GM18511 (cell line): ENCODE results near the gene ROS1.
"Not testable (repeated sequence)": the region's sequence is repeated elsewhere in the genome, so short reads cannot be mapped to it uniquely, and the experiment has no call there.

Experiments
- ATAC-seq: cut with Tn5 transposase; IDR thresholded peaks from one replicate; pipeline ENCODE4 v1.9.1; 2021; ENCODE audit warnings: mild to moderate bottlenecking, moderate library complexity; ENCODE audit not compliant: unreplicated experiment

The ROS1 gene

DNA sequence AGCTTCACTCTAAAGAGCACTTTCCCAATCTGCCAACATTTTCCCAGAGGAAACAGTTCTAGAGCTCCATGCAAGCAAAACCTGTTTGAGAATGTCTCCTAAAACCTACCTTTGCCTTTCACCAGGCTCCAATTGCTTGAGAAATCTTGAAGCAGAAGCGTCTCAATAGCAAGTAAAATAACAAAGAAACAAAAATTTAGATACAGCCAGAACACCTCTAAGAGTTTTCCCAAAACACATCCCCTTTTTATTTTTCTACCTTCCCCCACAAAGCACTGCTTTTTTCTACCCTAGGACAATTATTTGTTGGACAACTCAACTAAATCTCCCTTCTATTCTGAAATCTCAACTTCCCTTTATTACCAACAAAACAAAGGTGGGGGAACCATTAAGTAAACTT lies 156.8 kb downstream of the ROS1 start:
- ATAC-seq: no peak

DNA sequence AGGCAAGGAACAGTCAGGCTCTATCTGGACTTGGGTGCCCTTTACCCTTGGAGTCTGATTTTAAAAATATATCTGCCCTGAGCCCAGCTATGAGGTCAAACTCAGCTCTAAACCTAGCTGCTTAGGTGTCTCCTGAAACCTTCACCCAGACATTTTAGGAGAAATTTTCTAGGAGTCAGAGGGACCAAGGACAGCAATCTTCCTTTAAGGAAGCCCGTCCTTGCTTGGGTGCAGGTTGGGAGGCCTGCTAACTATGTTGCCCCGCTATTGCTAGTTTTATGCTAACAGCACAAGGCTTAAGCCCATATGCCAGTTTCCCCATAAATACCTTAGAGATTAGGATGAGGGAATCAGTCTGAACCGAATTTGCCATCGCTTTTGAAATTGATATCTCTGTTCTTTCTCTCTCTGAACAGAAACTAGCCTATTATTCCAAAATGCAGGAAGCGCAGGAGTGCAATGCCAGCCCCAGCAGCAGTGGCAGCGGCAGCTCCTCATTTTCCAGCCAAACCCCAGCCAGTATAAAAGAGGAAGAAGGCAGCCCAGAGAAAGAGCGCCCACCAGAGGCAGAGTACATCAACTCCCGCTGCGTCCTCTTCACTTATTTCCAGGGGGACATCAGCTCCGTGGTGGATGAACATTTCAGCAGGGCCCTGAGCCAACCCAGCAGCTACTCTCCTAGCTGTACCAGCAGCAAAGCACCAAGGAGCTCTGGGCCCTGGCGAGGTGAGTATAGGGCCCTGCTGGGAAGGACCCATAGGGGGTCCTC lies 157.8 kb downstream of the ROS1 start:
- ATAC-seq: no peak

GRCh38 chr6:117267054-117267347 lies 158.7 kb downstream of the ROS1 start:
- ATAC-seq: no peak

DNA sequence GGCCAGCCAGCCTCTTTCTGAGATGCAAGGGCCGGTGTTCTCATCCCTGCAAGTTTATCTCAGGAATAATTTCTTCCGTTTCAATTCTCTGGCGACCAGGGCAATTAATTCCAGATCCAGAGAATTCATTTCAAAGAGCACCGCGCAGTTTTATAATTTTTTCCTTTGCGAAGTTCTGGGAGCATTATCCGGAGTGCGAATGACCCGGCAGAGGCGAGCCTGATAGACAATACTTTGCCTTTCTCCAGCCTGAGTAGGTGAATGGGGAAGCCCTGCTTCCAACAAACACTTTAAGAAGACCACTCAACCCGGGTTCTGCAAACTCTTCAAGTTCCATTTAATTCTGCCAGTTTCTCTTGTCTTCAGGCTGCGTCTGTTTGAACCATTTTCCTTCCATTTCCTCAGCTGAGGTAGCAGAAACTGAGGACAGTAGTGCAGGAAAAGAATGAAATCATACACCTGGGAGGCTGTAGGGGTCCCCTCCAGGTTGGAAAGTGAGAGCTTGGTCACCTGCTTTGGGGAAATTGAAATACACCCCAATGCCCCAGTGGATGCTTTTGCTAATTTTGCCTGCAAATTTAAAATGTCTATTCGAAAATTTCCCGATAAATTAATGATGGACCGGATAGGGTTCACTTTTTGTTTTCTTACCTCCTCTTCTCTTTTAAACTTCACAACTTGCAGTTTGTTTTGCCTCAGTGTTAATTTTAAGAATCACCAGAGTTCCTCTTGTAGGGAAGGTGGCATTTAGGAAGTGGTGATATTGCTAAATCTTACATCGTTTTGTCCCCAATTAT lies 159.3 kb downstream of the ROS1 start:
- ATAC-seq: no peak

DNA sequence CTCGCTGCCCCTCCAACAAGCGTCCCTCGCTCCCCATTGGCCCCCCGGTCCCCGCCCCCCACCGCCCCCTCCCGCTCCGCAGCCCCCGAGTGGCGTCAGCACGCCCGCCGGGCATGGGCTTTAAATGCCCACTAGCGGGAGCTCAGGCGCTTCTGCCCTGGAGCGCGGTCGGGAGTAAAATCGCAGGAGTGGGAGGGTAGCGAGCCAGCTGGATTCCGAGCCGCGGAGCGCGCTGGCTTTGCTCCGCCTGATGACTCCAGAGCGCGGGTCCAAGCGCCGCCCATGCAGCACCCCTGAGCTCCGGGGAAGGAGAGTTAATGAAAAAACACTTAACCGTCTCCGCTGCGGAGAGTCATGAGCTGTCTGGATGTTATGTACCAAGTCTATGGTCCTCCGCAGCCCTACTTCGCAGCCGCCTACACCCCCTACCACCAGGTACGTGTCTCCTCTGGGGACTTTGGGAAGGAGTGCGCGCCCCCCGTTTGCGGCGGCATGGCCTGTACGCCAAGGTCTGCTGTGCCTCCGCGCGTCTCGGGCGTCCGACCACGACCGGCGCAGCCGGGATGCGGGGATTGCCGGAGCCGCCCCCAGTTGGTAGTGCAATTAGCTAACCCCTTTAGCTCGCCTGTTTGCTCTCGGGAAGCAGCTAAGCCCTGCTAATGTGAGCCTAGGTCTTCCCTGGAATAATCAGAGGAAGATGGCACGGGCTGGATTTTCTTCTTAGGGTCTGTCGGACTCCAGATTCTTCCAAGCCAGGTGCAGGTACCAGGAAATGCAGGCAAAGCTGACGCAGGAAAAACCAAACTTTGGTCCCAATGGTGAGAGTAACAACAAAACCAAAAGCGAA lies 160.1 kb downstream of the ROS1 start, which contains the start of gene VGLL2:
VGLL2 (plus strand) TSS at position 149 of the 847 bp plus-strand sequence; CDS start at position 355, 206 bp downstream.
- no peak for ATAC-seq

GRCh38 chr6:117264692-117265409 lies 160.9 kb downstream of the ROS1 start:
- peak; percentile 49 for ATAC-seq

DNA sequence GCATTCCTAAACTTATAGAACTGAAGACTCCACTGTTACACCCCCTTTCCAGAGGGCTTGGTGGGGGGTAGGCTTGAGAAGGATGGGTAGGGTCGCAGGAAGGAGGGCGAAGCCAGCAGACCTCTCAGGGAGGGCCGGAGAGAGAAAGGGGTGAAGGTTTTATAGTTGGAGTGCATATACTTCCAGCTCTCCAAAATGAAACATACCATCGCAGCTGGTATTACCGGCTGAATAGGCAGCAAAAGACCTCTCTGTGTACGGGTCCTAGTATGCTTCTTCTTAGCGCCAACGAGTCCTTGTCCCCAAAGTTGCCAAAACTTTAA lies 161.4 kb downstream of the ROS1 start:
- peak; percentile 18 for ATAC-seq

GRCh38 chr6:117263353-117263927 lies 162.3 kb downstream of the ROS1 start:
- no peak for ATAC-seq

GRCh38 chr6:117262799-117263198 lies 162.9 kb downstream of the ROS1 start:
- no peak for ATAC-seq

DNA sequence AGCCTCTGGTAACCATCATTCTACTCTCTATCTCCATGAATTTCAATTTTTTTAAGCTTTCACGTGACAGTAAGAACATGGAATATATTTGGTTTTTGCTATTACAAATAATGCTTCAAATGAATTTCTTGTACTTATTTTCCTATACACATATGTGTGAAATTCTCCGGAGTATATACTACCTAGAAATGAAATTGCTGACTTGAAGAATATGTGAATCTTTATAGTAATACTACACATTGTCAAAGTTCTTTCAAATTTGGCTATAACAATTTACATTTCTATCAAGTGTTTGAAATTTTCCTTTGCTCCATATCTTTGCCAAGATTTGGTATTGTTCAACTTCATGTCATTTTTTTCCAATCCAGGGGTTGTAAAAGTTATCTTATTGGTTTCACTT lies 172.0 kb downstream of the ROS1 start:
- ATAC-seq: no peak

- not testable (repeated sequence) for ATAC-seq
Observed at GRCh38 chr6:117244979-117245378, 180.8 kb downstream of the ROS1 start.

GRCh38 chr6:117244571-117244970 lies 181.2 kb downstream of the ROS1 start:
- ATAC-seq: not testable (repeated sequence)
